TTC549 (cell line): Measurements from ENCODE around the gene CRHR2.
"Not testable (repeated sequence)": the region's sequence is repeated elsewhere in the genome, so short reads cannot be mapped to it uniquely, and the experiment has no call there.

ENCODE experiments used
- FAIRE-seq: peaks from 2 replicates; lab custom pipeline; 2012; peaks lifted over from hg19 to GRCh38; lab: Jason Lieb, UNC

Gene CRHR2

GRCh38 chr7:30654296-30655090, 27.8 kb downstream of the CRHR2 start:
- no peak for FAIRE-seq

DNA sequence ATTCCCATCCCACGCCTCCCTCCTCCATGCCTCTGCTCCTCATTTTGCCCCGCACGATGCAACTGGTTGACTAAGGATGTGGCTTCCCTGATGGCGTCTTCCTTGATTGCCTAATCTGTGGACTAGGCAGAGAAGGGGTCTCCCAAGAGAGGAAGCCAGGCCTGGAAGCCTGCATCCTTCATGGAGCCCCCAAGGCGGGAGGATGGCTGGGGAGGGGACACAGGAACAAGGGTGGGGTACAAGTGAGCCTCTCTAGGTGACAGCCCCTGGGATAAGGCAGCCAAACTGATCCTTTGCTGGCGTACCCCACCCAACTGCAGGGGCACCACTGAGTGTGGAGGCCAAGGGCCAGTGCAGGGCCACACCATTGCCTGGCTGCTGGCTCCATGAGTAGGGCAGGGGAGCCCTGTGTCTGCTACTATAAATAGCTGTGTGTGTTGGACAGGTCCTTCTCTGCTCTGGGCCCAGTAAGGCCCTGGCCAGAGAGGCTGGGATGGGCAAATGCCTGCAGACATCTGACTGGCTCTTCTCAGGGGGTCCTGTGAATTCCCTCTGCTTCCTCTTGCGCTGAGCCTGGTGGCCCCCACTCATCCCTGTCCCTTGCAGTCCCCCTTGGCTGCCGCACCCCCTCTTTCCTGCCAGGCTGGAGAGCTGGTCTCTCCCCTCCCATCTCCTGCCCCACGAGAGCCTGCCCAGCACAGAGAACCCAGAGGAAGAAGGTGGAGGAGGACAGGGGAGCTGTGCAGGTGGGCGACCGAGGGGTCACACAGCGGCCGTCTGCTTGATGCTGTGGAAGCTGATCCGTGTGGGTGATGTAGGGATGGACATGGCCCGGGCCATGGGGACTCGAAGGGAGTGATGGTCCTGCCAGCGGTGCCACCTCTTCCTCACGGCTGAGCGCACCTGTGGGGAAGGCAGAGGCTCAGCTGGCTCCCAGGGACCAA, 29.3 kb downstream of the CRHR2 start:
- no peak for FAIRE-seq

- FAIRE-seq: no peak
Observed at GRCh38 chr7:30652132-30652531, 30.1 kb downstream of the CRHR2 start.

DNA sequence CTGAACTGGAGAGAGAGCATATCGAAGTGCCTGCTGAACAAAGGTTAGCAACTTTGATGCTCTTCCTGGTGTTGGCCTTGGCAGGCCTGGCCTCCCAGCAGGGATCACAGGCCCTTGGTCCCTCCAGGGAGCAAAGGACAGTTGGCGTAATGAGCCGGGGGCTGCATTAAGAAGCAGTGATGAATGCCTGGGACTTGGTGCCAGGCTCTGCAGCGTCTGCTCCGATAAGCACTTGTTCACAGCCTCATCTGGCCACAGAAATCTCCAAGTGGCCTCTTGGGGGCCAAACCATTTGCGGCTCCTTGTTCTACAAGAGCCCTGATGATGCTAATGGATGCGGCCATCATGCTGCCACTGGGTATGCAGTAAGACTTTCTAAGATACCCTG, 31.8 kb downstream of the CRHR2 start:
- no peak for FAIRE-seq

DNA sequence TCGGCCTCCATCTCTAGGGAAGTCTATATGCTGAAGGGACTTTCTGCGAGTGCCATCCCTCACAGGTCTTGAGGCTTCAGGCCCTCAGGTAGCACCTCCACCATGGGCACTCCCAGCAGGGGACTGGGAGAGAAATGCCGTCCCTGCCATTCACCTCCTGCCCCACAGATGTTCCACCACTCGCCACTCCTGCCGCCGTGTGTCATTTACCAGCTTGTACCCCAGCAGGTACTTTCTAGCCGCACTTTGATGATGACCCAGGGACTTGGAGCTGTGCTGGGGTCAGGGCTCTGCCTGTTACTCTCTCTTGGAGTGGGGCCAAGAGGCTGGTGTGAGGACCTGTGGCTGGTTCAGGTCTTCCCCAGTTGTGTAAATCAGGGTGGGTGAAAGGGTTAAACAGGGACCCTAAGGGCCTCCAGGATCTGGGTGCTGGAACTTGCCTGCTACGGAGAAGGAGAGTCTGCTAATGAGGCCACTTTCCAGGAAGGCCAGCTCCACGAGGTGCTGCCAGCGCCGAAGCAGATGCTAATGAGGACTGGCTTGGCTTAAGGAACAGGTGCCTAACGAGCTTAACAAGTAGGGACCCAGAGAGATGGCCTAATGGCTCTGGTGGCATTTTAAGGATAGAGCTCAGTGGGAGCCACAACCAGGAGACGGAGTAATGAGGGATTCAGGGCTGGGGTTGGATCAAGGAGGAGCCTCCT, 32.4 kb downstream of the CRHR2 start:
- FAIRE-seq: no peak

GRCh38 chr7:30648744-30649540, 33.3 kb downstream of the CRHR2 start:
- no peak for FAIRE-seq

- no peak for FAIRE-seq
Observed at GRCh38 chr7:30647589-30648364, 34.5 kb downstream of the CRHR2 start.

- no peak for FAIRE-seq
Observed at GRCh38 chr7:30646154-30646553, 36.1 kb downstream of the CRHR2 start.

DNA sequence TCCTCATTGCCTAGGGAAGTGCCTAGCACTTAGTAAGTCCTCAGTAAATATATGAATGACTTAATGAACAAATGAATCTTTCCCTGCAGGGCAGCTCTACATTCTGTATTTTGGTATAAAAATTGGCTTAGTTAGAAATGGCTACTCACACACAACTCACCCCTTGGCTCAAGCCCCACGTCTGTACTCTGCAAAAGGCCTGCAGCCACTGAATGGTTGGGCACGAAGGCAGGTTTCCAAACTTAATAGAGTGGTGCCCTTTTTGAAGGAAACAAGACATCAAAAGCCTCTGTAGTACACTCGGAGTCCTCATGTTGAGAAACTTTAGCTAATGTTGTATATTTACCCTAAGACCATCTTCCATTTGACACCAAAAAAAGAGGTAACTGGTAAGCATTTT, 36.6 kb downstream of the CRHR2 start:
- FAIRE-seq: no peak

GRCh38 chr7:30644286-30644955, 37.8 kb downstream of the CRHR2 start:
- FAIRE-seq: no peak

DNA sequence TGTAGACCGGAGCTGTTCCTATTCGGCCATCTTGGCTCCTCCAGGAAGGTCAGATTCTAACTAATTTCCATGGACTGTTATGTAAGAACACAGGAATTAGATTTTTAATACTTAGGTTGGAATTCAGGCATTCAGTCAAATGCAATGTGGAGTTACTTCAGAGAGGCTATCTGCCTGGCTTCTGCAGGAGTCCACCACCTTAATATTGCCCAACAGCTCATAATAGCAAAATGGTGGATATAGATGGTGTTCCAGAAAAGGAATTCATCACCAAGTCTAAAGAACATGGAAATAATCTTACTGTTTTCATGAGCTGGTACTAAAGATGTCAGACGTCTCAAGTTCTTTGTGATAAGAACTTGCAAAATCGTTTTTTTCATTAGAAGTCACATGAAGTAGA, 39.5 kb downstream of the CRHR2 start:
- FAIRE-seq: no peak

DNA sequence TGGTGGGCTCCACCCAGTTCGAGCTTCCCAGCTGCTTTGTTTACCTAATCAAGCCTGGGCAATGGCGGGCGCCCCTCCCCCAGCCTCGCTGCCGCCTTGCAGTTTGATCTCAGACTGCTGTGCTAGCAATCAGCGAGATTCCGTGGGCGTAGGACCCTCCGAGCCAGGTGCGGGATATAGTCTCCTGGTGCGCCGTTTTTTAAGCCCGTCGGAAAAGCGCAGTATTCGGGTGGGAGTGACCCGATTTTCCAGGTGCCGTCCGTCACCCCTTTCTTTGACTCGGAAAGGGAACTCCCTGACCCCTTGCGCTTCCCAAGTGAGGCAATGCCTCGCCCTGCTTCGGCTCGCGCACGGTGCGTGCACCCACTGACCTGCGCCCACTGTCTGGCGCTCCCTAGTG, 39.9 kb downstream of the CRHR2 start:
- FAIRE-seq: not testable (repeated sequence)

- no peak for FAIRE-seq
Observed at GRCh38 chr7:30635798-30636197, 46.5 kb downstream of the CRHR2 start.

DNA sequence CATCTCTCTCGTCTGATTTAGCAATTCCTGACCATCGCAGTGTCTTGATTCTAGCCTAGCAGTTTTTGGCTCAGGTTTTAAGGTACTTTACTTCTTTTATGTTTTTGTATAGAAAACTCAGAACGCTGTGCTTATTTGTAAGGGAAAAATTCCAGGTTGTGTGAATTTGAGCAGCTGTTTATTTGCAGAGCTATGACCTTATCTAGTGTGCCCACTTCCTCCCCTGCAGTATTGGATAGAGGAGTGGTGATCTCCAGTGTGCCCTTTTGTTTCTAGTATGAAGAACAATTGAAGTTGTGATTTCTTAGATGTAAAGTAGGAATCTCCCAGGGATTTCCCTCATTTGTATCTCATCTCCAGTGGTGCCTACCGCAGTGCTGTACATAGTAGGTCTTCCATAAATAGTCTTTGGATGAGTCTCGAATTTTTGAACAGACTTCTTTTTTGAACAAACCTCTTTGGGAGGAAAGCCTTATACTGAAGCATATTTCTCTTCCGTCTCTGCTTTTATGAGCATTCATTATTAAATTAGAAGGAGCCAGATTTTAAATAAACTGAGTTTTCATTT, 47.5 kb downstream of the CRHR2 start:
- FAIRE-seq: no peak

DNA sequence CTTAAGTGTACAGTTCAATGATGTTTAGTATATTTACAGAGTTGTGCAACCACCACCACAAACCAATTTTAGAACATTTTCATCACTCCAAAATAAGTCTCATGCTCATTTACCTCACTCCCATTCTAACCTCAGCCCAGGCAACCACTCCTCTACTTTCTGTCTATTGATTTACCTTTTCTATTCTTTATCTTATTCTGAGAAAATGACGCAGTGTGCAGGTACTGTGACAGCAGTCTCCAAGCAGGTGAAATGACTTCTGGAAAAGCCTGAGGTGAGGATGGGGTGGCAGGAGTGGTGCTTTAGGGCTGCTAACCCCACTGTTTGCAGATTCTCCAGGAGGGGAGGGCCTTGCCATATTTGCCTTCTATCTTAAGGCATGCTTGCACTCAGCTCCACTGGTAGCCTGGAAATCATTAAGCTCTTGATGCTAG, 48.0 kb downstream of the CRHR2 start:
- FAIRE-seq: no peak

DNA sequence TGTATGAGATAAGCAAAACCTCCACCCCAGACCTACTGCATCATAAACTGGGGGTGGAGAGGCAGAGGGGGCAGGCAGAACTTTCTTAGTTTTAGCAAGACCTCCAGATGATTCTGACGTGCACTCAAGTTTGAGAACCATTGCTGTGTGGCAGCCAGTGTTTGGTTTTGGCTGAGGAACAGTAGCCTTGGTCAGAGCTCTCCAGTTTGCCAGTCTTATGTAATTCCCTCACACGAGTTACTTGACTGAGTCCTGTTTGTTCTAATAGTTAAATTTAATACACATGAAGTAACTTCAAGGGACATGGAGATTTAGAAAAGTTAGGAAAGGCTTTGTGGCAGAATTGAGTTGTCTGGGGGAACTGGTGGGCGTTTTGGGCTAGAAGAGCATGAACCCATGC, 49.0 kb downstream of the CRHR2 start:
- no peak for FAIRE-seq

GRCh38 chr7:30630986-30631385, 51.3 kb downstream of the CRHR2 start:
- no peak for FAIRE-seq

GRCh38 chr7:30627026-30627425, 55.2 kb downstream of the CRHR2 start:
- FAIRE-seq: no peak

- no peak for FAIRE-seq
Observed at GRCh38 chr7:30625283-30625682, 57.0 kb downstream of the CRHR2 start.

DNA sequence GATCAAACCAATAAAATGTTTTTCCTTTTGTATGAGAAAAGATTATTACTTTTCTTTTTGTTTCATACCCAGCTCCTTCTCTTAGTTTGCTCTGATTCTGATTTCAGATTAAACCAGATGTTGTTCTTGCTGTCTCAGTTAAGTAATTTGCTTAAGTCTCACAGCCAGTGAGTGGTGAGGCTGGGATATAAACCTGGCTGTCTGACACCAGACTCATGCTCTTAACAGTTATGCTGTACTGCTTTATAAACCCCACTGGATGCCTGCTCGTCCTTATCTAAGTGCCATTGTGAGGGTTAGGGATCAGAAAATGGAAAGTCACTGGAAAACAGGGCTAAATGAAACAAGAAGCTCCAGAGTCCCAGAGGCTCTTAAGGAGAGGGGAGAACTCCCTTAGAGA, 63.3 kb downstream of the CRHR2 start:
- FAIRE-seq: no peak
